G401 (cell line): Measurements from ENCODE around the gene MED22. TPM values are rescaled to one million over a fixed set of nuclear protein-coding genes. Genes with fewer than 3 reads are reported as not detected.
"Not testable (repeated sequence)": the region's sequence is repeated elsewhere in the genome, so short reads cannot be mapped to it uniquely, and the experiment has no call there.

Experiments
- DNase-seq: peaks from one replicate; pipeline ENCODE4 v3.0.0-alpha.2; 2015; ENCODE audit warnings: low spot score
- in situ Hi-C: cut with HindIII; loops from 2 replicates; pipeline ENCODE4 v1.10.0; 2016; ENCODE audit warnings: low sequenced_read_pairs, mixed read lengths
- total RNA-seq: library from RNA; depleted of rRNA; stranded (reverse); fragments of >200 nt; shearing (Covaris generic); gene quantifications from 2 replicates; pipeline ENCODE4 v1.2.3, GENCODE V29; 2014

Gene MED22
- total RNA-seq, 1 experiment from 2014 or later: 28.2 TPM

GRCh38 chr9:133344071-133344470 lies 3.9 kb downstream of the MED22 start:
- no peak for DNase-seq
- in situ Hi-C loops: no loop called here

DNA sequence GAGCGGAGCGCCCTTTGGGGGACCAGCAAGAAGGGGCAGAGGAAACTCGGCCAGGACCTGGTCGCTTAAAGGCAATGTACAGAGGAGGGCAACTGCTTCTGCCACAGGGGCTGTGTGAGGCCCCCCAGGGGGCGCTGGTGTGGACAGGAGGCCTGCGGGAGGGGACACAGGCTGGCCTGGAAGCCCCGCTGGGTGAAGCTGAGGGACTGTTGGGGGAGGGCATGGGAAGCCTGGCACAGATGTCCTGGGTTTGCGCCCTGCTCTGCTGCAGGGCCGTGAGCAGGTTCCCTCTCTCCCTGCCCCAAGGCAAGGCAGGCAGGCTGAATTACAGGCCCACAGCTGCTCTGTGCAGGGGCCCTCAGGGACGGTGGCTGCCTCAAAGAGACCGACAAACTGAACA lies 5.4 kb downstream of the MED22 start:
- in situ Hi-C loops: no loop called here
- DNase-seq: no peak

DNA sequence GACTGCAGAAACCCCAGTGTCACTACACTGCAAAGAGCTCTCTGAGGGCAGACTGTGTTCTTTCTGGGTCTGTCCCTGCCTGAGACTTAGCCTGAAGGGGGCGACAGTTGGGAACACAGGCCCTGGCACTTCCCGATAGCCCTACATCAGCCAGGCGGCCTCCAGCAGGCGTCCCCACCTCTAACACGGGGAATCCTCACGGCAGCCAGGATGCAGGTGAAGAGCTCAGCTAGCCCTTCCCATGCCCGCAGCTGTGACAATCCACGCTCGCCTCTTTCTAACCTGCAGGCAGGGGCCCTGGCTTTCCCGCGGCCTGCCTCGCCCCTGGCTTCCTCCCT lies 5.9 kb downstream of the MED22 start:
- in situ Hi-C loops: no loop called here
- no peak for DNase-seq

DNA sequence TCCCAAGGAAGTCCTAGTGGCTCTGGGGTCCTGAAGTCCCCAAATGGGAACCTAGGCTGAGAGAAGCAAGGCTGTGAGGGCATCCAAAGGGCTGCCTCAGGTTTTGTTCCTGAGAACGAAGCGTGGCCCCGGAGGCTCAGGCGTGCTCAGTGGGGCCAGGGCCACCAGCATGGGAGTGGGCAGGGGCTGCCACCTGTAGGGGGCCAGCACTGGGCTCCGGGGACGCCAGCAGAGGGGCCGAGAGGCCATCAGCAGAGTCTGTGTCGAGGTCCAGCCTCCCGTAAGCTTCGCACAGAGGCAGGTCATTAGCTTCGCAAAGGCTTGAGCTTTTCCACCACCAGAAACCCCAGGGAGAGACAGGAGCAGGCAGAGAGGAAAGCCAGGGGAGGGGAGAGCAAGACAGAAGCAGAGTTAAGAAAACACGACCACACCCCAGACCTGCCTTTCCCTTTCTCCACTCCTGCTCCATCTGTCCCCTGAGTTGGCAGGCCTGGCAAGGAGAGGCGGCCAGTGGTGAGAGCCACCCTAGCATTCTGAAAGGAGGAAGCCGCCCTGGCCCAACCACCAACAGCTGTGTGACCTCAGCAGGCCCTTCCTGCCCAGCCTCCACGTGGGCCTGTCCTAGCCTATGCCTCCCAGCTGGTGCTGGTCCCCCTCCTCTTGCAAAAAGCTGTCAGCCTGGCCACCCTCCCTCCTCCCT lies 6.4 kb downstream of the MED22 start:
- in situ Hi-C loops: no loop called here
- no peak for DNase-seq

DNA sequence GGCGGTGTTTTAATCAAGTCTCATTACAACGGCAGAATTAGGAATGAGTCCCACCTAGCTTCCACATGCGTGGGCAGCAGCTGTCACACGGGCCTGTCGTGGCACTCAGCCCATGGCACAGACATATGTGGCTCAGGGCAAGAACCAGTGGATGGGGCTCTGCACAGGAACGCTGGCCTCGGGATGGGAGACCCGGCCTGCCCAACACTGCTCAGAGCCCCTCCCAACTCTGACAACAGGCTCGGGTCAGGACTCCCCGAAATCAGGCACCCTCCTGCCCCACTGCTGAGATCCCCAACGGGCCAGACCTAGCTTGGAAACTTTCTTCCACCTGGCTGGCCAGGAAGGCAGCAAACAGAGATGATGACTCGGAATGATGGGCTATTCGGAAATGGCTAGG lies 7.0 kb downstream of the MED22 start:
- in situ Hi-C loops: no loop called here
- no peak for DNase-seq

GRCh38 chr9:133340256-133340655 lies 7.7 kb downstream of the MED22 start:
- DNase-seq: no peak
- in situ Hi-C loops: no loop called here

- no peak for DNase-seq
- in situ Hi-C loops: no loop called here
Measured at GRCh38 chr9:133339641-133340040, 8.3 kb downstream of the MED22 start.

DNA sequence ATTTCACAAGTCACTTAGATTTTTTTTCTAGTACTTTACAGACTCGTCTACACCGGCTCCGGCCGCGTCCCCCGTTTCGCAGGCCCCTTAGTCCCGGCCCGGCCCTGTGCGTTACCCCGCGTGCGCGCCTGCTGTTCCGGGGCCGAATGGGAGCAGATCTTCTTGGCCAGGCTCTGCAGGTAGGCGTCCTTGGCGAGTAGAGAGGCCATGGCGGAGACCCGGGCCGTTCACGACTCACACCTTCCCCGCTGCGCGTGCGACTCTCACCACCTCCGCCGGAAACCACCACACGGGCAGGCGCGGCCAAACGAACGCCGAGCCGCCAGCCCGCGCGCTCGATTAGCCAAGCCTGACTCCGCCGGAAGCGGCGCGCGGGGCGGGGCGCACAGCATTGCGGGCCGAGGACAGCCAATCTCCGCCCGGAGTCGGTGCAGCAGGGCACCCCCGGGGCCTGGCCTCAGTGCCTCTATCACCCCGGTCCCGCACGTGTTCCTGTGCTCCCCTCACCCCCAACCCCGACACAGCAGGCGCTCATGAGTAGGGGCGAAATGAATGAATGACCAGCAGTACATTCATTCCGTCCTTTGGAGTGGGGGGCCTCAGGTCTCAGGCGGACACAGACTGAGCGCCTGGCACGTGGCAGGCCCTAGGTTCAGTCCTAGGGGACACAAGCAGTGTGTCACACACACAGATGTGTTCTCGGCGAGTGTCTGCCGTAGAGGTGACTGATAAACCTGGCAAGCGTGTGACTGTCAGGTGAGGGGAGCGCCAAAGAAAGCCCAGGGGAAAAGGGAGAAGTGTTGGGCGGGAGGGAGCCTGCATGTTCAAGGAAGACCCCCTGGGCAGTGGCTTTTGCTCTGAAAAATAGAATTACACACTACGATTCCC lies 11.8 kb downstream of the MED22 start, which contains the start of gene SURF6:
Gene SURF6 (minus strand): TSS at position 265 of the 888 bp plus-strand sequence. CDS start 56 bp downstream, at position 209.
- in situ Hi-C loops: no loop called here
- peak; percentile 89 for DNase-seq

DNA sequence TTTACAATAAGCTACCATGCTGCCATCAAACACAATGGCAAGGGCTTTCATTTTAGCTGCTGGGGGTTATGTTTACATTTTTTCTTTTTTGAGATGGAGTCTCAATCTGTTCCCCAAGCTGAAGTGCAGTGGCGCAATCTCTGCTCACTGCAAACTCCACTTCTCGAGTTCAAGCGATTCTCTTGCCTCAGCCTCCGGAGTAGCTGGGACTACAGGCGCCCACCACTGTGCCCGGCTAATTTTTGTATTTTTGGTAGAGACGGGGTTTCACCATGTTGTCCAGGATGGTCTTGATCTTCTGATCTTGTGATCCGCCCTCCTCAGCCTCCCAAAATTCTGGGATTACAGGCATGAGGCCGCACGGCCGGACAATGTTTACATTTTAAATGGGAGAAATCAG lies 13.0 kb downstream of the MED22 start:
- DNase-seq, in situ Hi-C loops: not testable (repeated sequence)

GRCh38 chr9:133334161-133334560 lies 13.8 kb downstream of the MED22 start:
- in situ Hi-C loops: no loop called here
- no peak for DNase-seq

GRCh38 chr9:133333566-133333965 lies 14.4 kb downstream of the MED22 start:
- in situ Hi-C loops: no loop called here
- no peak for DNase-seq

DNA sequence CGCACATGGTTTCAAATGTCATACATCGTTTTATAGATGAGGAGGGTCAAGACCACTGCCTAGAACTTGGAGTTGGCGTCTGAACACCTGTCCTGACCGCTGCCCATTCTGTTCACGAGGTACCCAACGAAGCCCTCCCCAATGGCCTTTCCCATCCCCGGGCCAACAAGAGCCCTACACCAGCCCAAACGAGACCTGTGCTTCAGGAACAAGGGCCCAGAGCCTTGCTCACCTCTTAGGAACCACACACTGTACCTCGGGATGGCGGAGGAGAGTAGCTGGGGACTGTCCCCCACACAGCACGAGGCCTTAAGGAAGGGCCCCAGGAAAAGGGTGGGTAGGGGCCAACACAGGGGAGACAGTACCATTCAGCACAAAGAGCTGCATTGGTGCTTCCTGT lies 14.9 kb downstream of the MED22 start:
- no peak for DNase-seq
- in situ Hi-C loops: no loop called here

GRCh38 chr9:133332381-133332730 lies 15.6 kb downstream of the MED22 start:
- in situ Hi-C loops: no loop called here
- no peak for DNase-seq

DNA sequence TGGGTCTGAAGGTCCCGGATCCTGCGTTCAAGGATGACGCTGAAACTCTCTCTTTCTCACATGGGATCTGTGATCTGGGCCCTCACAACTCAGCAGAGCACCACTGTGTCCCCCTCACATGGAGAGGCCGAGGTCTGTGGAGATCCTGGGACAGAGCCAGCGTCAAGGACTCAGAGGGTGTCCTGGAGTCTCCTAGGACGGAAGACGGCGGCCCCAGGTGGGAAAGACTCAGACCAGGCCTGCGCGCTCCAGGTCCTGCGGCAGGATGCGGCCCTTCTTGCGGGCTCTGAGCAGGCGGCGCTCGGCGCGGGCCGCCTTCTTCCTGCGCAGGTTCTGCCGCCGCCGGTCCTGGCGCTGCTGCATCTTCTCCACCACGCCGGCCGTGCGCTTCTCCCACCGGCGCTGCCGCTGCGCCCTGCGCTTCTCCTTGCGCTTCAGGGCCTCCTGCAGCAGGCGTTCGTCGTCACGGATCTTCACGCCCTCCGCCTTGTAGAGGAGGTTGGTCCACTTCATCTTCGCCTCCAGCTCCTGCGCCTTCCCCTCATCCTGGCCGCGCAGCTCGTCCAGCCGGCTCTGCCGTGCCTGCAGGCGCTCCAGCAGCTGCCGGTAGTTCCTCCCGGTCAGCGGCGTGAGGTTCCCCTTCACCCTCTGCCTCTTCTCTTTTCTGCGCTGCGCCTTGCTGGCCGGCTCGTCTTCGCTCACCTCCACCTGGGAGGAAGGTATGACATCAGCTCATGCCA lies 16.1 kb downstream of the MED22 start:
- no peak for DNase-seq
- in situ Hi-C loops: no loop called here

DNA sequence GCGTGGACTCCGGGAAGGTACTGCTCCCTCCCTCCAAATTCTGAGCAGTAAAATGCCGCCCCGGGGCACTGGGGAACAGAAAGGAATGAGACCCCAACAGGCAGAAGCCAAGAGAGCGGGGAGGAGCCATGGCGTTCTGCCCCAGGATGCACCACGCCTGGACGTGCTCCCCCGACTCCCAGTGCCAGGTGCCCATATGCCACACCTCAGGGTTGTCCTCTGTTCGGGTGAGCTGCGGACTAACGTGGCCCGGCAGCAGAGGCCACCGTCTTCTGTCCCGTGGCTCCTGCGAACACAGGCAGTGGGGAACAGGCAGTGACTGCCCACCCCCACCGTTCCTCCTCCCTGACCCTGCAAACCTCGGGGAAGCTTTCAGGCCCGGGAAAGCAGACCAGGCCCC lies 16.7 kb downstream of the MED22 start:
- in situ Hi-C loops: no loop called here
- no peak for DNase-seq

GRCh38 chr9:133329306-133330156 lies 18.4 kb downstream of the MED22 start:
- DNase-seq: peak; percentile 39
- in situ Hi-C loops: not testable (repeated sequence)

GRCh38 chr9:133327834-133328484 lies 20.0 kb downstream of the MED22 start:
- DNase-seq: no peak
- in situ Hi-C loops: no loop called here

- DNase-seq, in situ Hi-C loops: not testable (repeated sequence)
Measured at GRCh38 chr9:133327021-133327420, 20.9 kb downstream of the MED22 start.
